AG04450 (cell line): Measurements from ENCODE around the gene CHCHD6. TPM values are rescaled to one million over a fixed set of nuclear protein-coding genes. Genes with fewer than 3 reads are reported as not detected.

Experiments used
- CTCF ChIA-PET: fragments of 300-600, 350-600 bp; formaldehyde crosslinking; extraction: SDS; loops from one replicate; lab custom pipeline; 2022; ENCODE audit warnings: antibody characterized with exemption, inconsistent platforms; lab: Charles Lee
- POLR2A ChIA-PET: fragments of 350-600 bp; formaldehyde crosslinking; extraction: SDS; loops from one replicate; lab custom pipeline; 2021; ENCODE audit warnings: antibody characterized with exemption, inconsistent platforms; lab: Yijun Ruan, JAX
- DNase-seq: peaks from one replicate; pipeline ENCODE4 v3.0.0-alpha.2; 2011; ENCODE audit warnings: low read depth, low spot score
- H3K27ac ChIP-seq: one replicate; pipeline ENCODE4 v1.5.1; 2012; ENCODE audit warnings: low read depth, low read length, control low read depth
- H3K27me3 ChIP-seq: one replicate; pipeline ENCODE4 v1.6.0; 2012; ENCODE audit warnings: low read length; ENCODE audit not compliant: control insufficient read depth, insufficient read depth
- H3K4me3 ChIP-seq: 2 replicates; pipeline ENCODE4 v1.5.1; 2011; ENCODE audit warnings: mild to moderate bottlenecking, low read depth, low read length, control low read depth
- H3K9me3 ChIP-seq: 2 replicates; pipeline ENCODE4 v1.5.1; 2012; ENCODE audit warnings: low read length; ENCODE audit not compliant: control insufficient read depth, insufficient read depth
- polyA plus RNA-seq: library from polyadenylated mRNA; depleted of rRNA; stranded (reverse); fragments of >200 nt; gene quantifications from 2 replicates; pipeline ENCODE4 v1.2.3, GENCODE V29; 2011
- TF ChIP-seq, protein P1 (sequence below): IDR thresholded peaks from 2 replicates; pipeline ENCODE4 v1.5.1; 2011; ENCODE audit warnings: low read depth, low read length, control low read depth, inconsistent platforms

The CHCHD6 gene
- polyA plus RNA-seq, 1 experiment: 14.0 TPM

DNA sequence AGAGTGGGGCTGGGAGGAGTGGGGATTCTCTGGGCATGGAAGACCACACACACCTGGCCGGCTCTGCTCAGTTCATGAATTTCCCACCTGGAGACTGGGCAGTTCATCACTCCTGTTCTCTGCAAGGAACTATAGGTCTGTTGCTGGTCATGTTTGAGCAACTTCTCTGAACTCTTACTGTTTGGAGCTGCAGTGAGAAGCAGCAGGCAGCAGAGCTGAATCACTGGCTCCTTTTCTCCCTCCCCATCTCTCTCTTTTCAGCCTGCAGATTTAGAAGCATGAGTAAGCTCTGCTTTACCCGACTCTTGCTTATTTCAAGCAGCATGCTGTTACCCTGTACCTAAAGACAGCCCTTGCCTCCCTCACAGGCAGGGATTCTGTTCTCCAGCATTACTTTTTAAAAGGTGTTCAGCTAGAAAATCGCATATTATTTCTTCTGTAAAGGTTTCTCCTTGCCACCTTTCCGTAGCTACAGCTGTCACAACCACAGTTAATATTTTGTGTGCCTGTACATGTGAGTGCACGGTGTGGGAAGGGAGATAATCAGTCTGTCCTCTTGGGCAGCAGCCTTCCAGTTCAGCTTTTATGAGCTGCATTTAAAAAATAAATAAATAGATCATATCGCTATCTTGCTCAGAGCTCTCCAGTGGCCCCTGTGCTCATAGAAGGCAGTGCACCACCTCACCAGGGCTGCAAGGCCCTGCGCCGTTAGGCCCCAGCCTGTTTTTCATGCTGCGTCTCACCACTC, 131.6 kb downstream of the CHCHD6 start:
- DNase-seq: peak; percentile 37
- Histone ChIP-seq H3K27me3 (no peaks in the 10 kb centered on the region), H3K27ac (peak overlapping the region; percentile 68), H3K9me3 (no peaks in the 10 kb centered on the region), H3K4me3 (no peak overlapping the region)
- ChIA-PET CTCF (interaction anchor here (0.9 to 2.3 kb wide), 9 partner anchors 8 to 155 kb away, joined by 3 to 12 read pairs (median 4); no protein-coding TSS in a partner anchor), POLR2A (interaction anchor here (1.2 kb wide), 1 partner anchor 15 kb away, joined by 4 read pairs; no protein-coding TSS in a partner anchor)
- TF ChIP-seq, protein P1, sequence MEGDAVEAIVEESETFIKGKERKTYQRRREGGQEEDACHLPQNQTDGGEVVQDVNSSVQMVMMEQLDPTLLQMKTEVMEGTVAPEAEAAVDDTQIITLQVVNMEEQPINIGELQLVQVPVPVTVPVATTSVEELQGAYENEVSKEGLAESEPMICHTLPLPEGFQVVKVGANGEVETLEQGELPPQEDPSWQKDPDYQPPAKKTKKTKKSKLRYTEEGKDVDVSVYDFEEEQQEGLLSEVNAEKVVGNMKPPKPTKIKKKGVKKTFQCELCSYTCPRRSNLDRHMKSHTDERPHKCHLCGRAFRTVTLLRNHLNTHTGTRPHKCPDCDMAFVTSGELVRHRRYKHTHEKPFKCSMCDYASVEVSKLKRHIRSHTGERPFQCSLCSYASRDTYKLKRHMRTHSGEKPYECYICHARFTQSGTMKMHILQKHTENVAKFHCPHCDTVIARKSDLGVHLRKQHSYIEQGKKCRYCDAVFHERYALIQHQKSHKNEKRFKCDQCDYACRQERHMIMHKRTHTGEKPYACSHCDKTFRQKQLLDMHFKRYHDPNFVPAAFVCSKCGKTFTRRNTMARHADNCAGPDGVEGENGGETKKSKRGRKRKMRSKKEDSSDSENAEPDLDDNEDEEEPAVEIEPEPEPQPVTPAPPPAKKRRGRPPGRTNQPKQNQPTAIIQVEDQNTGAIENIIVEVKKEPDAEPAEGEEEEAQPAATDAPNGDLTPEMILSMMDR: peak; percentile 58

DNA sequence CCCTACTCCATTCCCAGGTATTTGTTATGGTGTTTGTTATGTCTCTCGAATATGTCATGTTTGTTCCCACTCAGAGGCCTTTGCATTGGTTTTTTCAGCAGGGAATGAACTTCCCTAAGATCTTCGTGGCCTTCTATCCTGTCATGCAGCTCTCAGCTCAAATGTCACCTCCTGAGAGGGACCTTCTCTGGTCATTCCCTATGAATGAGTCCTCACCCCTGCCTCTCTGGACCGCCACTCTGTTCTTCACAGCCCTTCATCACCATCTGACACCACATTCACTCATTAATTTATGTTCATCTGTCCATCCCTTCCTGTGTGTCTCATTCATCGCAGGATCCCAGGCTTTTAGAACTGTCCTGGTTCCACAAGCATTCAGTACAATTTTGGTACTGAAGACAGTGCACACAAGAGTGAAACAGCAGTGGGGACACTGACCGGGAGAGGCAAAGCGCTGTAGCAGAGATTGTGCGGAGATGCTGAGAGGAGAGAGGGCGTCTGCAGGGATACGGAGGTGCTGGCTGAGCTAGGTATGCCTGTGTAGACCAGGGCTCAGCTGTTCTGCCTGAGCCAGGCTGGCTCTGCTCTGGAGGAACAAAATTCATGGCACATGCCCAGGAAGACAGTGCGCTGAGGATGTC, 132.3 kb downstream of the CHCHD6 start:
- Histone ChIP-seq H3K9me3 (no peaks in the 10 kb centered on the region), H3K27ac (no peak overlapping the region), H3K27me3 (no peaks in the 10 kb centered on the region), H3K4me3 (no peak overlapping the region)
- TF ChIP-seq, protein P1: no peak
- no peak for DNase-seq
- CTCF ChIA-PET: interaction anchor here (0.9 to 2.3 kb wide), 7 partner anchors 8 to 156 kb away, joined by 3 to 12 read pairs (median 5); no protein-coding TSS in a partner anchor
- POLR2A ChIA-PET: interaction anchor here (1.2 kb wide), 1 partner anchor 14 kb away, joined by 4 read pairs; no protein-coding TSS in a partner anchor

DNA sequence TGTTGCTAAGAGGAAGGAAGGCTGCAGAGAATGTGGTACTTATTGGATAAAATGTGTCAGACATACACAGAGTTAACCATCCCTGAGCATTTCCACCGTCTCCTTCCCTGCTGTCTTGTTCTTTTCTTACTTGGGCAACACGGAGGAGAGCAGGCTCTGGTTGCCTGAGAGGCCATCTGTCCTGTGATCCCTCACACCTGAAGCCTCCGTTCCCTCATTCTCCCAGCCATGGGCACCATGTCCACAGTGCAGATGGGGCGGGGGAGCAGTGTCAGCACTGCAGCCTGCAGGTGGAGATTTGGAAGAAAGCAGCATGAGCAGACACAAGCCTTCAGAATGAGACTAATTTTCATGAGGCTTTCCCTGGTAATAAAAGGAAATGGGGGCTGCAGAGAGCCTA, 133.7 kb downstream of the CHCHD6 start:
- no peak overlapping the region for H3K4me3 ChIP-seq
- no peak for DNase-seq
- ChIA-PET POLR2A (no interaction called here), CTCF (no interaction called here)
- TF ChIP-seq, protein P1: no peak
- no peaks in the 10 kb centered on the region for H3K27me3 ChIP-seq
- no peak overlapping the region for H3K27ac ChIP-seq
- H3K9me3 ChIP-seq: no peaks in the 10 kb centered on the region

DNA sequence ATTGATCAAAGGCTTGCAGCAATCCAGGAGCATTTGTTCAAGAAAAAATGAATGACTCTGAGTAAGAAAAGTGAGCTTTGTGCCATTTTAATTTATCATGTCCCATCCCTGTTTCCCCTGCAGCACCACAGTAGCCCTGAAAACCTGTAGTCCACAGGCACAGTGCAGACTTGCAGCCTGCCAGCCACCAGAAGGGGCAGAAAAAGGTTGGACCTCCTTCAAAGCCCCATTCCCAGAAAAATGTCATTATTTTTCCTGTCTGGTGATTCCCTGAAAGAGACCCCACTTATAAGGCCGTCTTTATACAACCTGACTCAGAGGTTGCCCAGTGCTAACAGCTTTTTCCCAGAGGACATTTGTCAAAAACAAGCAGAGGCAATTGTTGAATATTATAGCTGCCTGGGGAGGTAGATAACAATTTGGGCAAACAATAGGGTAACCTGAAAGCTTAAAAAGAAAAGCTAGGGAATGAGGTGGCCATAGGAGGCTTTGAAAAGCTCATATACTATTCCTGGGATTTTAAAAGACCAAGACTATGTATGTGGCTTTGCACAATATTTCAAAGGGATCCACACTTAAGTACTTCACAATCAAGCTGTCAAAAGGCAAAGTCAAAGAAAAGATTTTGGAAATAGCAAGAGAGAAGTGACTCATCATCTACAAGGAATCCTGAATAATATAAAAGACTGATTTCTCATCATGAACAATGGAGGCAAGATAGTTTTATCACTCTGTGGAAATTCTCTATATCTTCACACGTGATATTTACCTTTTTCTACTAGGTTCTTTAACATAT, 142.1 kb downstream of the CHCHD6 start:
- H3K27me3 ChIP-seq: no peaks in the 10 kb centered on the region
- no peak overlapping the region for H3K4me3 ChIP-seq
- DNase-seq: no peak
- no peaks in the 10 kb centered on the region for H3K9me3 ChIP-seq
- ChIA-PET POLR2A (no interaction called here), CTCF (interaction anchor here (1.2 to 1.6 kb wide), 3 partner anchors 10 to 93 kb away, joined by 3 to 9 read pairs (median 3); no protein-coding TSS in a partner anchor)
- TF ChIP-seq, protein P1: no peak
- H3K27ac ChIP-seq: no peak overlapping the region
